ENCODE results near the gene SLC50A1.

The SLC50A1 gene

GRCh38 chr1:155093911-155094621 lies 41.6 kb upstream of the SLC50A1 start:
- no peak overlapping the region for H3K4me3 ChIP-seq (replicated peaks in 1 of 2; ENCODE audit: low read depth in 2 of 2, low read length in 2 of 2)
- TF ChIP-seq CTCF (IDR thresholded peaks at IDR 0.05; ENCODE audit: low read depth, low read length) = peak; percentile 45
- peak; percentile 63 to 74 for DNase-seq (ENCODE audit: low read depth in 2 of 2)

DNA sequence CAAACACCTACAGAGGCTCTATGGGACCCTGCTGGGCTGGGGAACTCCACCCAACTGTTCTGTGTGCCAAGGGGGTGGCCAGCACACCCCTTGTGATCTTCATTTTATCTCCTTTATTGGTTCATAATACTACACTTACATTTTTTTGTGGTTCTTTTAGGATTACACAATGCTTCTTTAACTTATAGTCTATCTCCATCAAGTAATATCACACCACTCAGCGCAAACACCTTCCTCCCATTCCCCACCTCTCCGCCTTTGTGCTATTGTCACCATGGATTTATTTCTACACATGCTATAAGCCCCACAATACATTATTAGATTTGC lies 41.1 kb upstream of the SLC50A1 start:
- no peak overlapping the region for H3K4me3 ChIP-seq (replicated peaks in 1 of 2; ENCODE audit: low read depth in 2 of 2, low read length in 2 of 2)
- TF ChIP-seq CTCF (IDR thresholded peaks at IDR 0.05; ENCODE audit: low read depth, low read length) = no peak
- no peak for DNase-seq (ENCODE audit: low read depth in 2 of 2)

- no peak overlapping the region for H3K4me3 ChIP-seq (replicated peaks in 1 of 2; ENCODE audit: low read depth in 2 of 2, low read length in 2 of 2)
- DNase-seq (ENCODE audit: low read depth in 2 of 2) = no peak
- TF ChIP-seq CTCF (IDR thresholded peaks at IDR 0.05; ENCODE audit: low read depth, low read length) = no peak
Observed at GRCh38 chr1:155099331-155099730, 36.3 kb upstream of the SLC50A1 start.

GRCh38 chr1:155103325-155103724 lies 32.3 kb upstream of the SLC50A1 start:
- TF ChIP-seq CTCF (IDR thresholded peaks at IDR 0.05; ENCODE audit: low read depth, low read length) = no peak
- H3K4me3 ChIP-seq (replicated peaks in 1 of 2; ENCODE audit: low read depth in 2 of 2, low read length in 2 of 2) = no peak overlapping the region
- no peak for DNase-seq (ENCODE audit: low read depth in 2 of 2)

DNA sequence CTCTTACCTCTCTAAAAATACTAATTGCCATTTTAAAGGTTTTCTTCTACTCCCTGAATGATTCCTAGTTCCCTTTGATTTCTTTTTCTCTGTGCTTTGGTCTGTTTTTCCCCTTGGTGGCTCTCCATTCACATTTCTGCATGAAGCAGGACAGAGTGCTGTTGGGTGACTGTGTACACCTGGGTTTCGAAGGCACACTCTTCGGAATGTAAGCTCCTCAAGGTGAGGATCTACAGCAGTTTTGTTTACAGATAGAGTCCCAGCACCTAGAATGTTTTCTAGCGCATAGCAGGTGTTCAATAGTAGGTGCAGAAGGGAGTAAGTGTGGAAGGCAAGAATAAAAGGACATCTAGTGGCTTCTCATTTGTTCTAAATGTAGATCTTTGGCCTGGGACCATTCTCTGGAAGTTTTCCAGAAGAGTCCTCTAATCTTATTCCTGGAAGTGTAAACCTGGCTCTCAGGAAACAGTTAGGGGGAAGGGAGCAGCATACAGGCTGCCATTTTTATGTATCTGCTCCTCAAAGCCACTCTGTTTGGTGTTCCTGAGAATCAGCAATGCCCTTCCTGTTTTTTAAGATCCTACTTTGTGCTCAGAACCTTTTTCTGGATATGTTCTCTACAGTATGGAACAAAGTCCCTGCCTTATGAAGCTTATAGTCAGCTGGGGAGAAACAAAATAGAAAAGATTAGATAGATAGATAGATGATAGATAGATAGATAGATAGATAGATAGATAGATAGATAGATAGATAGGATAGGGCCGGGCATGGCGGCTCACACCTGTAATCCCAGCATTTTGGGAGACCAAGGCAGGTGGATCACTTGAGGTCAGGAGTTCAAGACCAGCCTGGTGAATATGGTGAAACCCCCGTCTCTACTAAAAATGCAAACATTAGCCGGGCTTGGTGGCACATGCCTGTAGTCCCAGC lies 30.8 kb upstream of the SLC50A1 start:
- no peak for DNase-seq (ENCODE audit: low read depth in 2 of 2)
- no peak overlapping the region for H3K4me3 ChIP-seq (replicated peaks in 1 of 2; ENCODE audit: low read depth in 2 of 2, low read length in 2 of 2)
- TF ChIP-seq CTCF (IDR thresholded peaks at IDR 0.05; ENCODE audit: low read depth, low read length) = no peak

DNA sequence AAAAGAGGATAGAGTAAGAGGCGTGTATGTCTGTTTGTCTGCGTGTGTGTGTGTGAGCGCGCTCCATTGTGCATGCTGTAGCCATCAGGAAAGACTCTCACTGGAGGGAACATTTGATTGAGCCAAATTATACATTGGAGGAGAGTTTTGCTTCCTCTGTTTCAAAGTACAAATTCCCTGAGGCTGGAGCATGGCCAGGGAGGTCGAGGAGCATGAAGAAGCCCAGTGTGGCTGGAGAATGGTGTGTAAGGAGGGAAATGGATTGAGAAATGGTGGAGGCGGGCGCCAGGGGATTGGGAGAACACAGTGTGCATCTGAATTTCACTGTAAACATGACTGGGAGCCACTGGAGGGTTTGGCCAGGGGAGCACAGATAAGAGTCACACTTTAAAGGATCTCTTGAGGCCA lies 30.0 kb upstream of the SLC50A1 start:
- peak; percentile 20 to 88 for DNase-seq (ENCODE audit: low read depth in 2 of 2)
- H3K4me3 ChIP-seq (replicated peaks in 1 of 2; ENCODE audit: low read depth in 2 of 2, low read length in 2 of 2) = no peak overlapping the region
- TF ChIP-seq CTCF (IDR thresholded peaks at IDR 0.05; ENCODE audit: low read depth, low read length) = no peak

Measured in cardiac fibroblast (primary cell).